Hematopoietic multipotent progenitor cell treated with erythropoietin and hydrocortisone succinate and interleukin-3 and kit ligand, for 17 days (in vitro differentiated cells): ENCODE measurements around the gene PUS1.

Experiments used
- DNase-seq: peaks from one replicate; pipeline ENCODE4 v3.0.0-alpha.2; 2015; ENCODE audit warnings: low spot score

PUS1 gene

DNA sequence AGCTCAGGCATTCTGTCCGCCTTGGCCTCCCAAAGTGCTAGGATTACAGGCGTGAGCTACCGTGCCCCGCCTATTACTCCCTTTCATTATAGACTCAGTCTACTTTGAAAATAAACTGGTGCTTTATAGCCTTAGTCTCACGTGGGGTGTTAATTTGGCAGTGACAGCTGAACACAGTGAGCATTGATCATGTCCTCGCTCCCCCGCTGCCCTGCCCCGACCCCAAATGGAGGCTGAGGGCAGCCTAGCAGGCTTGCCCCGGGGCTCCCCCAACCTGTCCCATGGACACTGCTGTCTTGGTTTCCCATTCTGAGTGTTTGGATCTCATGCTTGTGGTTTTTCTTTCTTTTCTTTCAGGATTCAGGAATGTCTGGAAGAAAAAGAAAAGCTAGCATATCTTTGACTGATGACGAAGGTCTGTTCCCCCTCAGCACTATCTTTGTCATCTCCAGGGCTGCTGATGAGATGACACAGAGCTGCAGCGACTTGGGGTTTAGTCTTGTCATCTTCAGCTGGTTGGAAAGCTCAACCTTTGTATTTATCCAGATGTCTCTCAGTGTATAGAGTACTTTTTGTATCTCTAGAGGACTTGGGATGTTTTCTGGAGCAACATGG is 62.8 kb downstream of the PUS1 start:
- no peak for DNase-seq

DNA sequence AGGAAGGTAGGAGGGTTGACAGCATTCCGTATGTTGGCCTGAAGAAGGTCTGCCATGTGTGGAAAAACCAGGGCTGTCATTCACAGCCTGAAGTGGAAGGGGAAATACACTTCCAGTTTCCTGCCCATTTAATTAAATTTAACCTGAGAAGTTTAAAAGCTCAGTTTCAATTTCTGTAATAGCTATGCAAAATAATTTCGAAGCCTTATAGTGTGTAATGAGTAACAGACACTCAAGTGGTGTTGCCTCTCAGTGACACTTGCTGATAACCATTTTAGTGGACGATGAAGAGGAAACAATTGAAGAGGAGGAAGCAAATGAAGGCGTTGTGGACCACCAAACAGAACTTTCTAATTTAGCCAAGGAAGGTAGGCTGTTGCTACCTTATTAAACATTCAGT is 65.5 kb downstream of the PUS1 start:
- DNase-seq = no peak
